Measurements from ENCODE around the gene FBXO44.

DNA sequence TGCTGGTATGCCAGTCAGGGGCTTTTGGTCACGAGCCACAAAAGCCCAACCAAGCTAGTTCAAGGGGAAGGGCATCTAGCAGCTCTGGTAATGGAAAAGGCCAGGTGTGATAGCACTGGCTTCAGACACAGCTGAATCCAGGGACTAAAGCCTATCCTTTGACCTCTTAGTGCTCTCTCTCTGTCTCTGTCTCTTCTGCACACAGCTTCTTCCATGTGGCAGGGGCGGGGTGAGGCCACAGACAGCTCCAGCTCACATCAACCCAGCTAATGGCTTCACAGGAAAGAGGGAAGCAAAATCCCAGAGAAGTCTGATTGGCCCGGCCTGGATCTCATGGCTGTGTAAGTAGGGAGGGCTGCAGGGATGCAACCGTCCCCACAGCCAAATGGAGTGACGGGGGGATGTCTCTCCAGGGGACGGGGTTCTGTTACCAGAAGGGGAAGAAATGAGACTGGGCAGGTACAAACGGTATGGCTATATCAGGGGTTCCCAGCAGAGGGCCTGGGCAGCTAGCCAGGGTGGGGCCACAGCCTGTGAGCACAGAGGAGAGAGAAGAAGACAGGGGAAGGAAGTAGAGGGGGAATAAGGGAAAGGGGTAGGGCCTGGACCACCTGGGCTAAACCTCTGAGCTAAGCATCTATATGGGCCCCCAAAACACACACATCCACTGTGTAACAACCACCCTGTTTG lies 42.9 kb upstream of the FBXO44 start:
- no peak for TF ChIP-seq SUZ12 (IDR thresholded peaks at IDR 0.05; ENCODE audit: extremely low read depth, insufficient read depth, insufficient read length)
- no peak for TF ChIP-seq ZNF274 (IDR thresholded peaks at IDR 0.05; ENCODE audit: low read depth, low read length)
- TF ChIP-seq YY1 (IDR thresholded peaks at IDR 0.05; ENCODE audit: insufficient read depth, insufficient read length), result no peak

All from NT2/D1 (cell line).